ENCODE measurements around the gene SLF1. TPM values are rescaled to one million over a fixed set of nuclear protein-coding genes. Genes with fewer than 3 reads are reported as not detected.
"Not testable (repeated sequence)": the region's sequence is repeated elsewhere in the genome, so short reads cannot be mapped to it uniquely, and the experiment has no call there.

The SLF1 gene
- 6.2 TPM for total RNA-seq
- long read RNA-seq, full-length matches to known transcripts: 4 of 8 reads
- long read RNA-seq, partial matches to known transcripts: 2 of 8 reads
- long read RNA-seq, other reads (novel, unspliced or antisense): 2 of 8 reads

DNA sequence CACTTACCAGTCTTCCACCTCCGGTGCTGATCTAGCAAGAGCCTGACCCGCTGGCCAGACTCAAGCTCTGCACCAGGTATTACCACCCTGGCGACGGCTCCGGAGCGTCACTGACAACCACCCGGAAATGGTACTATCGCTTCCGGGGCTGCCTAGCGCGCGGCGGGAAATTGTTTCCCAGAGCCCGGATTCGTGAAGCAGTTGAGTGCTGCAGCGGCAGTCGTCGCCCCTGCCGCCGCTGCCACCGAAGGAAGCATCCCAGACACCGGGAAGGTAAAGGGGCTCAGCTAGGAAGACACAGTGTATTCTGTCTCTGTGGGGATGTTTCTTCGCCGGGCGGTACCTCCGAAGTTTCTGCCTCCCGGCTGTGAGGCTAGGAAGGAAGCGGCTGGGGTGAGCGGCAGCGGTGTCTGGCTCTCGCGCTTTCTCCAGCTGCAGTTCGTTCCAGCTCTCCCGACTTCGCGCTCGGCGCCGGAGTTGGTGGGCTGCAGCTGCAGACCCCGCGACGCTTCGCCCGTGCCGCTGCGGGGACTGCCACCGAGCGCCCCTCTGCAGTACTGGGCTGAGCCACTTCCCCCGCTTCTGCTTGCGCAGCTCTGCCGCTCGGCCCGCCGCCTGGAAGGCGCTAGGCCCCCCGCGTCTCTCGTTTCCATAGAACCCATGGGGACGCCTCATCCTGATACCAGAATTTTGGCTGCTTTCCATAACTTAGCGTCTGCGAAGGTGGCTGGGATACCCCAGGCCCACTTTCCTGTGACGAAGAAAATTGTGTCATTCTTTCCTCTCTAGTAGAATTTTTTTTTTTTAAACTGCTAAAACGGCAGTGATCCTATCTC lies at the start of gene SLF1, which contains the start of gene KIAA0825:
Gene SLF1 (plus strand): TSS at position 177 of the 836 bp plus-strand sequence. CDS start 10,142 bp downstream, outside the sequence.
Gene KIAA0825 (minus strand): TSS at position 112 of the 836 bp plus-strand sequence. CDS start 81,478 bp downstream, outside the sequence.
- Histone ChIP-seq H3K27ac (peak within 1 kb of the TSS; percentile 79), H3K9me3 (no peaks in the 10 kb centered on the region), H3K4me1 (peaks cover 11% of the 10 kb centered on the region), H3K36me3 (no peaks in the 10 kb centered on the region), H3K27me3 (no peaks in the 10 kb centered on the region), H3K4me3 (peak within 1 kb of the TSS; percentile 87)
- peak; percentile 98 for ATAC-seq
- DNase-seq: peak; percentile 94
- TF ChIP-seq, protein P1, sequence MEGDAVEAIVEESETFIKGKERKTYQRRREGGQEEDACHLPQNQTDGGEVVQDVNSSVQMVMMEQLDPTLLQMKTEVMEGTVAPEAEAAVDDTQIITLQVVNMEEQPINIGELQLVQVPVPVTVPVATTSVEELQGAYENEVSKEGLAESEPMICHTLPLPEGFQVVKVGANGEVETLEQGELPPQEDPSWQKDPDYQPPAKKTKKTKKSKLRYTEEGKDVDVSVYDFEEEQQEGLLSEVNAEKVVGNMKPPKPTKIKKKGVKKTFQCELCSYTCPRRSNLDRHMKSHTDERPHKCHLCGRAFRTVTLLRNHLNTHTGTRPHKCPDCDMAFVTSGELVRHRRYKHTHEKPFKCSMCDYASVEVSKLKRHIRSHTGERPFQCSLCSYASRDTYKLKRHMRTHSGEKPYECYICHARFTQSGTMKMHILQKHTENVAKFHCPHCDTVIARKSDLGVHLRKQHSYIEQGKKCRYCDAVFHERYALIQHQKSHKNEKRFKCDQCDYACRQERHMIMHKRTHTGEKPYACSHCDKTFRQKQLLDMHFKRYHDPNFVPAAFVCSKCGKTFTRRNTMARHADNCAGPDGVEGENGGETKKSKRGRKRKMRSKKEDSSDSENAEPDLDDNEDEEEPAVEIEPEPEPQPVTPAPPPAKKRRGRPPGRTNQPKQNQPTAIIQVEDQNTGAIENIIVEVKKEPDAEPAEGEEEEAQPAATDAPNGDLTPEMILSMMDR (IDR thresholded peaks at IDR 0.05): no peak
- intact Hi-C loops (cut with DNase I): no loop called here

DNA sequence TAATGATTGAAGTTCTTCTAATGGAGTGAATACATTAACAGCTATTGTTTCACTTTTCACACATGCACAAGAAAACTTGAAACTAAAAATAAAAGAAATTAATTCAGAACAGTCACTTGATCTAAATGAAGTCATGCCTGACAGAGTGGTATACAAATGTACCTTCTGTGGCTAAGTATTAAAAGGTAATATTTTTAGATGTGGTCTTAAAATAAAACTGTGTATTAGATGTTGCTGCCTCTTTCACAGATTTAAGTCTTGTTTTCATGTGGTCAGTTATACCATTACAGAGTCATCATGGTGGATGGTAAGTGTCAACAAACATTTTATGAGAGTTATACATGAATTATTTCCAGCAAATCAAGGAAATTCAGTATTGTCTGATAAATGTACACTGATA lies 47.1 kb upstream of the SLF1 start:
- TF ChIP-seq, protein P1 (IDR thresholded peaks at IDR 0.05): no peak
- H3K27me3 ChIP-seq: no peaks in the 10 kb centered on the region
- H3K4me1 ChIP-seq: no peaks in the 10 kb centered on the region
- ATAC-seq (no peak), DNase-seq (no peak)
- no peaks in the 10 kb centered on the region for H3K9me3 ChIP-seq
- H3K4me3 ChIP-seq: no peak overlapping the region
- H3K27ac ChIP-seq: no peak overlapping the region
- no peaks in the 10 kb centered on the region for H3K36me3 ChIP-seq
- intact Hi-C loops (cut with DNase I): no loop called here

DNA sequence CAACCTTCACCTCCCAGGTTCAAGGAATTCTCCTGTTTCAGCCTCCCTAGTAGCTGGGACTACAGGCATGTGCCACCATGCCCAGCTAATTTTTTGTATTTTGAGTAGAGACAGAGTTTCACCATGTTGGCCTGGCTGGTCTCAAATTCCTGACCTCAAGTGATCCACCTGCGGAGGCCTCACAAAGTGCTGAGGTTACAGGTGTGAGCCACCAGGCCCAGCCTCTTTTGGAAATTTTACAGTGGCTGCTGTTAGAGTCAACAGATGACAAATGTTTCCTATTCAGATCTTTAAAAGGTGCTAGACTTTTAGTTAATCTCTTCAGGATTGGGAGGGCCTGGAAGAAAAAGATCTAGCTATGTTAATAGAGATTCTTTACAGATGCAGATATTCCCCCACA lies 45.1 kb upstream of the SLF1 start:
- H3K9me3 ChIP-seq; DNase-seq; H3K27me3 ChIP-seq; intact Hi-C loops (cut with DNase I); ATAC-seq; H3K27ac ChIP-seq; H3K4me1 ChIP-seq; H3K4me3 ChIP-seq; H3K36me3 ChIP-seq: not testable (repeated sequence)

DNA sequence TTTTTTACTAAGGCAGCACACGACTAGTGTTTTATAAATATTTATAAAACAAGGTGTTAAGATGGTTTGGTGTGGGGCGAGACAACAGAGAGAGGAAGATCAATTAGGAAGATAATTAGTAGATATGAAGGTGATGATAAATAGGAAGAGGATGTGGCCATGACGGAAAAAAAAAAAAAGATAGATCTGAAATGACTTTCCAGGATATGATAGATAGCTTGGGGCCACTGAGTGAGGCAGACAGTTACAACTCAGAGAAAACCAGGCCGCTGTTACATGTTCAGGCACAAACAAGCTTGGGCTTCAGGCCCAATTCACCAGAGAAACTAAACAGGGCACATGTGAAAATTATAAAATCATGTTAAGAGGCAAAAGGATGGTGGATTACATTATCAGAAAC lies 43.3 kb upstream of the SLF1 start:
- ATAC-seq (no peak), DNase-seq (no peak)
- Histone ChIP-seq H3K9me3 (no peaks in the 10 kb centered on the region), H3K4me1 (no peaks in the 10 kb centered on the region), H3K27ac (no peak overlapping the region), H3K4me3 (no peak overlapping the region), H3K27me3 (no peaks in the 10 kb centered on the region), H3K36me3 (no peaks in the 10 kb centered on the region)
- intact Hi-C loops (cut with DNase I): no loop called here
- TF ChIP-seq, protein P1 (IDR thresholded peaks at IDR 0.05): no peak

DNA sequence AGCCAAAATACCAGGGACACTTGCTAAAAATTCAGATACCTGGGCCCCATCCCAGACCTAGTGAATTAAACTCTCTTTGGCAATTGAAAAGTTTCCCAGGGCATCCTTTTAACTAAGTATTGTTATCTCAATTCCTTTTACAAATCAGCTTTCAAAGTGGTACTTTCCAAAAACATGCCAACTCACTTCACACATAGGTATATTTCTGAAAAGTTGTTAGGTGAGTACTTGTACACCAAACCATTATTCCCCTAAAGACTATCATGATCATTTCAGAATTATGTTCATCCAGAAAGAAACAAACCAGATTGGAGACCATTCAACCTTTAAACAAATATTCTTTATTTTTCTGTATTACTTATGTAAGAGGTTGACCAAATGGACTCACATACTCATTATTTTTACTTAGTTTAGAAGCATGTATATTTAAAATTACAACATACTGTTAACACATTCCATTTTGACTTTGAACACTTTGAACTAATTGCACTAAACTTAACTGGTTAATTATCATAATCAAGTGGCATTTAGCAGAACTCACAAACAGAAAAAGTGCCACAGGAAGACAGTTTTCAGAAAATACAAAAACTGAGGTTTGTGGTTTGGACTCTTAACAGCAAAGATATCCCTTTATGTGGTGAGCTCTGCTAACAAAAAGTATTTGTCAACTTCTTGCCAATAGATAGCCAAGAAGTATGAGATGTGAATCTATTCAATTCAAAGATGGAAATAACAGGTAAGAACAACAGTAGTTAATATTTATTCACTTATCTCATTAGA lies 40.8 kb upstream of the SLF1 start:
- H3K27ac ChIP-seq: no peak overlapping the region
- no peaks in the 10 kb centered on the region for H3K36me3 ChIP-seq
- no peak overlapping the region for H3K4me3 ChIP-seq
- intact Hi-C loops (cut with DNase I): no loop called here
- no peaks in the 10 kb centered on the region for H3K27me3 ChIP-seq
- no peaks in the 10 kb centered on the region for H3K9me3 ChIP-seq
- no peak for ATAC-seq
- TF ChIP-seq, protein P1 (IDR thresholded peaks at IDR 0.05): no peak
- no peaks in the 10 kb centered on the region for H3K4me1 ChIP-seq
- DNase-seq: no peak

Data from upper lobe of right lung (tissue), 1 donor.